HFF-Myc (cell line): Measurements from ENCODE around the gene LPCAT4.
A peak's percentile ranks its signal among the peaks of the same experiment; 100 is the strongest.
"Not testable (repeated sequence)": the region's sequence is repeated elsewhere in the genome, so short reads cannot be mapped to it uniquely, and the experiment has no call there.

Experiments
- DNase-seq: peaks from one replicate; pipeline ENCODE4 v3.0.0-alpha.2; 2011; ENCODE audit warnings: low read depth; ENCODE audit errors: extremely low read depth
- H3K4me3 ChIP-seq: replicated peaks from 2 replicates; pipeline ENCODE4 v1.5.1; 2011; ENCODE audit warnings: low read depth, mild to moderate bottlenecking, control low read depth, low read length
- CTCF ChIP-seq: IDR thresholded peaks from 2 replicates; pipeline ENCODE4 v1.5.1; 2012; ENCODE audit warnings: mild to moderate bottlenecking, low read depth, low read length, control low read depth; ENCODE audit errors: missing control alignments

Gene LPCAT4

GRCh38 chr15:34358948-34359347 is 8.0 kb downstream of the LPCAT4 start:
- H3K4me3 ChIP-seq = no peak overlapping the region
- TF ChIP-seq CTCF = no peak
- DNase-seq = no peak

- TF ChIP-seq CTCF = peak; percentile 17
- DNase-seq = no peak
- H3K4me3 ChIP-seq = no peak overlapping the region
These were observed 8.6 kb downstream of the LPCAT4 start for GRCh38 chr15:34358367-34358766.

GRCh38 chr15:34357653-34358052 is 9.3 kb downstream of the LPCAT4 start:
- no peak for TF ChIP-seq CTCF
- H3K4me3 ChIP-seq = no peak overlapping the region
- DNase-seq = no peak

GRCh38 chr15:34355241-34355640 is 11.8 kb downstream of the LPCAT4 start:
- no peak for DNase-seq
- no peak overlapping the region for H3K4me3 ChIP-seq
- TF ChIP-seq CTCF = no peak

- TF ChIP-seq CTCF = no peak
- no peak for DNase-seq
- no peak overlapping the region for H3K4me3 ChIP-seq
These were observed 12.7 kb downstream of the LPCAT4 start for GRCh38 chr15:34354286-34354685.

GRCh38 chr15:34353627-34354026 is 13.4 kb downstream of the LPCAT4 start:
- TF ChIP-seq CTCF = no peak
- DNase-seq = no peak
- no peak overlapping the region for H3K4me3 ChIP-seq

GRCh38 chr15:34352996-34353395 is 14.0 kb downstream of the LPCAT4 start:
- DNase-seq, H3K4me3 ChIP-seq: not testable (repeated sequence)
